Astrocyte of the cerebellum (primary cell): ENCODE data around the gene SCLT1.
"Not testable (repeated sequence)": the region's sequence is repeated elsewhere in the genome, so short reads cannot be mapped to it uniquely, and the experiment has no call there.

Source experiments
- DNase-seq: peaks from one replicate; pipeline ENCODE4 v3.0.0-alpha.2; 2011; ENCODE audit warnings: low read depth
- H3K4me3 ChIP-seq: 2 replicates; pipeline ENCODE4 v1.5.1; 2011; ENCODE audit warnings: mild to moderate bottlenecking, low read depth, low read length, moderate library complexity
- CTCF ChIP-seq: IDR thresholded peaks from 2 replicates; pipeline ENCODE4 v1.5.1; 2012; ENCODE audit warnings: low read length, low read depth, moderate library complexity, mild to moderate bottlenecking; ENCODE audit errors: missing control alignments
- in situ Hi-C: cut with HindIII; loops from 2 replicates; pipeline ENCODE4 v1.10.0; 2017; ENCODE audit warnings: low sequenced_read_pairs

The SCLT1 gene

GRCh38 chr4:129093191-129093920 is at the start of gene SCLT1:
TSS of gene SCLT1 (minus strand) at chr4:129093539. CDS start at chr4:129093103, 436 bp downstream.
- DNase-seq, result peak; percentile 98

GRCh38 chr4:129140521-129140920 is 47.2 kb upstream of the SCLT1 start:
- in situ Hi-C loops, result no loop called here
- peak; percentile 21 for TF ChIP-seq CTCF
- no peak overlapping the region for H3K4me3 ChIP-seq
- DNase-seq, result no peak

More at GRCh38 chr4:129093191-129093920, at the start of gene SCLT1:
- in situ Hi-C loops, result no loop called here
- H3K4me3 ChIP-seq, result peak within 1 kb of the TSS; percentile 83
- no peak for TF ChIP-seq CTCF

GRCh38 chr4:129138810-129139496 is 45.6 kb upstream of the SCLT1 start:
- H3K4me3 ChIP-seq, result no peak overlapping the region
- no peak for TF ChIP-seq CTCF
- DNase-seq, result no peak
- in situ Hi-C loops, result no loop called here

GRCh38 chr4:129136433-129136832 is 43.1 kb upstream of the SCLT1 start:
- H3K4me3 ChIP-seq, result no peak overlapping the region
- in situ Hi-C loops, result no loop called here
- no peak for TF ChIP-seq CTCF
- no peak for DNase-seq

- DNase-seq, result no peak
- no peak overlapping the region for H3K4me3 ChIP-seq
- in situ Hi-C loops, result no loop called here
- no peak for TF ChIP-seq CTCF
Measured at GRCh38 chr4:129131343-129131742, 38.0 kb upstream of the SCLT1 start.

- H3K4me3 ChIP-seq, result no peak overlapping the region
- in situ Hi-C loops, result no loop called here
- no peak for DNase-seq
- no peak for TF ChIP-seq CTCF
Measured at GRCh38 chr4:129129143-129129542, 35.8 kb upstream of the SCLT1 start.

- in situ Hi-C loops, DNase-seq, H3K4me3 ChIP-seq: not testable (repeated sequence)
Measured at GRCh38 chr4:129126614-129127013, 33.3 kb upstream of the SCLT1 start.
